ENCODE results near the gene GPR171. TPM values are rescaled to one million over a fixed set of nuclear protein-coding genes. Genes with fewer than 3 reads are reported as not detected.

The GPR171 gene
- total and polyA plus RNA-seq, 2 donors, result 20.6 to 42.6 TPM

- DNase-seq (ENCODE audit: low read depth in 6 of 9, low spot score in 9 of 9), result no peak
- Histone ChIP-seq H3K4me3 (ENCODE audit: low read length in 2 of 2) (no peak overlapping the region), H3K27me3 (ENCODE audit: control insufficient read depth in 2 of 2, insufficient read depth in 1 of 2, low read length in 1 of 2) (no peaks in the 10 kb centered on the region), H3K36me3 (ENCODE audit: control insufficient read depth in 2 of 2, insufficient read depth in 2 of 2, low read length in 1 of 2) (no peaks in the 10 kb centered on the region), H3K27ac (ENCODE audit: low read depth in 1 of 2, low read length in 1 of 2) (no peak overlapping the region), H3K9me3 (ENCODE audit: control insufficient read depth in 2 of 2, insufficient read depth in 1 of 2, low read length in 1 of 2) (peaks cover 0 to 9% of the 10 kb centered on the region in 2 donors), H3K4me1 (ENCODE audit: control insufficient read depth in 2 of 2, insufficient read depth in 2 of 2, low read length in 2 of 2) (no peaks in the 10 kb centered on the region)
- 81% methylated on average over 1 of the region's 1 CpG for WGBS
Observed at GRCh38 chr3:151219056-151219455, 16.0 kb upstream of the GPR171 start.

GRCh38 chr3:151218136-151218535, 15.1 kb upstream of the GPR171 start:
- Histone ChIP-seq H3K36me3 (ENCODE audit: control insufficient read depth in 2 of 2, insufficient read depth in 2 of 2, low read length in 1 of 2) (no peaks in the 10 kb centered on the region), H3K27me3 (ENCODE audit: control insufficient read depth in 2 of 2, insufficient read depth in 1 of 2, low read length in 1 of 2) (no peaks in the 10 kb centered on the region), H3K4me1 (ENCODE audit: control insufficient read depth in 2 of 2, insufficient read depth in 2 of 2, low read length in 2 of 2) (no peaks in the 10 kb centered on the region), H3K27ac (ENCODE audit: low read depth in 1 of 2, low read length in 1 of 2) (no peak overlapping the region), H3K9me3 (ENCODE audit: control insufficient read depth in 2 of 2, insufficient read depth in 1 of 2, low read length in 1 of 2) (peaks cover 0 to 9% of the 10 kb centered on the region in 2 donors), H3K4me3 (ENCODE audit: low read length in 2 of 2) (no peak overlapping the region)
- WGBS, result 99% methylated on average over 1 of the region's 1 CpG
- no peak for DNase-seq (ENCODE audit: low read depth in 6 of 9, low spot score in 9 of 9)

- Histone ChIP-seq H3K36me3 (ENCODE audit: control insufficient read depth in 2 of 2, insufficient read depth in 2 of 2, low read length in 1 of 2) (no peaks in the 10 kb centered on the region), H3K9me3 (ENCODE audit: control insufficient read depth in 2 of 2, insufficient read depth in 1 of 2, low read length in 1 of 2) (peaks cover 0 to 8% of the 10 kb centered on the region in 2 donors), H3K27ac (ENCODE audit: low read depth in 1 of 2, low read length in 1 of 2) (no peak overlapping the region), H3K27me3 (ENCODE audit: control insufficient read depth in 2 of 2, insufficient read depth in 1 of 2, low read length in 1 of 2) (no peaks in the 10 kb centered on the region), H3K4me3 (ENCODE audit: low read length in 2 of 2) (no peak overlapping the region), H3K4me1 (ENCODE audit: control insufficient read depth in 2 of 2, insufficient read depth in 2 of 2, low read length in 2 of 2) (no peaks in the 10 kb centered on the region)
- 95% methylated on average over 3 of the region's 3 CpGs for WGBS
- no peak for DNase-seq (ENCODE audit: low read depth in 6 of 9, low spot score in 9 of 9)
Observed at GRCh38 chr3:151216641-151217607, 13.9 kb upstream of the GPR171 start.

GRCh38 chr3:151214459-151214858, 11.4 kb upstream of the GPR171 start:
- no peaks in the 10 kb centered on the region for H3K9me3 ChIP-seq (ENCODE audit: control insufficient read depth in 2 of 2, insufficient read depth in 1 of 2, low read length in 1 of 2)

GRCh38 chr3:151213881-151214280, 10.9 kb upstream of the GPR171 start:
- 97% methylated on average over 5 of the region's 5 CpGs for WGBS
- Histone ChIP-seq H3K4me1 (ENCODE audit: control insufficient read depth in 2 of 2, insufficient read depth in 2 of 2, low read length in 2 of 2) (peaks cover 8 to 10% of the 10 kb centered on the region in 2 donors), H3K27me3 (ENCODE audit: control insufficient read depth in 2 of 2, insufficient read depth in 1 of 2, low read length in 1 of 2) (no peaks in the 10 kb centered on the region), H3K9me3 (ENCODE audit: control insufficient read depth in 2 of 2, insufficient read depth in 1 of 2, low read length in 1 of 2) (no peaks in the 10 kb centered on the region), H3K27ac (ENCODE audit: low read depth in 1 of 2, low read length in 1 of 2) (no peak overlapping the region), H3K36me3 (ENCODE audit: control insufficient read depth in 2 of 2, insufficient read depth in 2 of 2, low read length in 1 of 2) (no peaks in the 10 kb centered on the region), H3K4me3 (ENCODE audit: low read length in 2 of 2) (no peak overlapping the region)
- no peak for DNase-seq (ENCODE audit: low read depth in 6 of 9, low spot score in 9 of 9)

More at GRCh38 chr3:151214459-151214858, 11.4 kb upstream of the GPR171 start:
- 93% methylated on average over 1 of the region's 1 CpG for WGBS
- no peaks in the 10 kb centered on the region for H3K27me3 ChIP-seq (ENCODE audit: control insufficient read depth in 2 of 2, insufficient read depth in 1 of 2, low read length in 1 of 2)
- H3K36me3 ChIP-seq (ENCODE audit: control insufficient read depth in 2 of 2, insufficient read depth in 2 of 2, low read length in 1 of 2), result no peaks in the 10 kb centered on the region
- peaks cover 7 to 8% of the 10 kb centered on the region in 2 donors for H3K4me1 ChIP-seq (ENCODE audit: control insufficient read depth in 2 of 2, insufficient read depth in 2 of 2, low read length in 2 of 2)
- H3K4me3 ChIP-seq (ENCODE audit: low read length in 2 of 2), result no peak overlapping the region
- DNase-seq (ENCODE audit: low read depth in 6 of 9, low spot score in 9 of 9), result no peak
- no peak overlapping the region for H3K27ac ChIP-seq (ENCODE audit: low read depth in 1 of 2, low read length in 1 of 2)

- Histone ChIP-seq H3K9me3 (ENCODE audit: control insufficient read depth in 2 of 2, insufficient read depth in 1 of 2, low read length in 1 of 2) (no peaks in the 10 kb centered on the region), H3K4me3 (ENCODE audit: low read length in 2 of 2) (no peak overlapping the region), H3K27ac (ENCODE audit: low read depth in 1 of 2, low read length in 1 of 2) (no peak overlapping the region), H3K4me1 (ENCODE audit: control insufficient read depth in 2 of 2, insufficient read depth in 2 of 2, low read length in 2 of 2) (peaks cover 8 to 10% of the 10 kb centered on the region in 2 donors), H3K36me3 (ENCODE audit: control insufficient read depth in 2 of 2, insufficient read depth in 2 of 2, low read length in 1 of 2) (no peaks in the 10 kb centered on the region), H3K27me3 (ENCODE audit: control insufficient read depth in 2 of 2, insufficient read depth in 1 of 2, low read length in 1 of 2) (no peaks in the 10 kb centered on the region)
- WGBS, result 94% methylated on average over 4 of the region's 4 CpGs
- DNase-seq (ENCODE audit: low read depth in 6 of 9, low spot score in 9 of 9), result no peak
Observed at GRCh38 chr3:151213151-151213550, 10.1 kb upstream of the GPR171 start.

- Histone ChIP-seq H3K9me3 (ENCODE audit: control insufficient read depth in 2 of 2, insufficient read depth in 1 of 2, low read length in 1 of 2) (no peaks in the 10 kb centered on the region), H3K27ac (ENCODE audit: low read depth in 1 of 2, low read length in 1 of 2) (peak overlapping the region in 1 of 2 donors; percentile 1), H3K36me3 (ENCODE audit: control insufficient read depth in 2 of 2, insufficient read depth in 2 of 2, low read length in 1 of 2) (no peaks in the 10 kb centered on the region), H3K4me1 (ENCODE audit: control insufficient read depth in 2 of 2, insufficient read depth in 2 of 2, low read length in 2 of 2) (peaks cover 8 to 12% of the 10 kb centered on the region in 2 donors), H3K27me3 (ENCODE audit: control insufficient read depth in 2 of 2, insufficient read depth in 1 of 2, low read length in 1 of 2) (no peaks in the 10 kb centered on the region), H3K4me3 (ENCODE audit: low read length in 2 of 2) (no peak overlapping the region)
- 40% methylated on average over 4 of the region's 4 CpGs for WGBS
- peak in 3 of 9 donors; percentile 25 to 59 (median 47) for DNase-seq (ENCODE audit: low read depth in 6 of 9, low spot score in 9 of 9)
Observed at GRCh38 chr3:151210676-151211381, 7.8 kb upstream of the GPR171 start.

- Histone ChIP-seq H3K36me3 (ENCODE audit: control insufficient read depth in 2 of 2, insufficient read depth in 2 of 2, low read length in 1 of 2) (no peaks in the 10 kb centered on the region), H3K4me3 (ENCODE audit: low read length in 2 of 2) (no peak overlapping the region), H3K9me3 (ENCODE audit: control insufficient read depth in 2 of 2, insufficient read depth in 1 of 2, low read length in 1 of 2) (no peaks in the 10 kb centered on the region), H3K27me3 (ENCODE audit: control insufficient read depth in 2 of 2, insufficient read depth in 1 of 2, low read length in 1 of 2) (no peaks in the 10 kb centered on the region), H3K4me1 (ENCODE audit: control insufficient read depth in 2 of 2, insufficient read depth in 2 of 2, low read length in 2 of 2) (peaks cover 12 to 18% of the 10 kb centered on the region in 2 donors), H3K27ac (ENCODE audit: low read depth in 1 of 2, low read length in 1 of 2) (no peak overlapping the region)
- 67% methylated on average over 3 of the region's 3 CpGs for WGBS
- DNase-seq (ENCODE audit: low read depth in 6 of 9, low spot score in 9 of 9), result peak in 1 of 9 donors; percentile 66
Observed at GRCh38 chr3:151209654-151210053, 6.6 kb upstream of the GPR171 start.

- no peaks in the 10 kb centered on the region for H3K9me3 ChIP-seq (ENCODE audit: control insufficient read depth in 2 of 2, insufficient read depth in 1 of 2, low read length in 1 of 2)
- peaks cover 12 to 20% of the 10 kb centered on the region in 2 donors for H3K4me1 ChIP-seq (ENCODE audit: control insufficient read depth in 2 of 2, insufficient read depth in 2 of 2, low read length in 2 of 2)
- no peak for DNase-seq (ENCODE audit: low read depth in 6 of 9, low spot score in 9 of 9)
- H3K27me3 ChIP-seq (ENCODE audit: control insufficient read depth in 2 of 2, insufficient read depth in 1 of 2, low read length in 1 of 2), result no peaks in the 10 kb centered on the region
- no peaks in the 10 kb centered on the region for H3K36me3 ChIP-seq (ENCODE audit: control insufficient read depth in 2 of 2, insufficient read depth in 2 of 2, low read length in 1 of 2)
- no peak overlapping the region for H3K4me3 ChIP-seq (ENCODE audit: low read length in 2 of 2)
- no peak overlapping the region for H3K27ac ChIP-seq (ENCODE audit: low read depth in 1 of 2, low read length in 1 of 2)
- 94% methylated on average over 3 of the region's 3 CpGs for WGBS
Observed at GRCh38 chr3:151206201-151206600, 3.2 kb upstream of the GPR171 start.
